Measurements from ENCODE around the gene USH2A.

USH2A gene

DNA sequence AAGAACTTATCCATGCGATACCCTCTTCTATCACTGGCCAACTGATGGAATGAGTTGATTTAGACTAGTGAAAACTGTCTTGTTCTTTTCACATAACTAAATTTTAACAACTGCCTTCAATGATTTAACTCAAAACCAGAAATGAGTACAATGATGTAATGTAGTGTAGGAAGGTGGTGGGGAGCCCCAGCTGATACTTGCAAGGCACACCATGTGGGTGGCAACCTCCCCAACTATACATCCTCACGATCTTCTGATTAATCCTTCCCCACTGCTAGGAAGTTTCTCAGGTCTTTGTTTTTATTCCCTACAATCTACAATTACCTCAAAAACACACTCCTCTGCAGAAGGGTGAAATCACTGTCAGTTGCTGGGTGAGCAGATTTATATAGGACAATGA lies 755.5 kb downstream of the USH2A start:
- DNase-seq (ENCODE audit: low spot score): no peak
- Histone ChIP-seq H3K27ac (no peak overlapping the region), H3K4me3 (no peak overlapping the region)
- TF ChIP-seq, protein P1, sequence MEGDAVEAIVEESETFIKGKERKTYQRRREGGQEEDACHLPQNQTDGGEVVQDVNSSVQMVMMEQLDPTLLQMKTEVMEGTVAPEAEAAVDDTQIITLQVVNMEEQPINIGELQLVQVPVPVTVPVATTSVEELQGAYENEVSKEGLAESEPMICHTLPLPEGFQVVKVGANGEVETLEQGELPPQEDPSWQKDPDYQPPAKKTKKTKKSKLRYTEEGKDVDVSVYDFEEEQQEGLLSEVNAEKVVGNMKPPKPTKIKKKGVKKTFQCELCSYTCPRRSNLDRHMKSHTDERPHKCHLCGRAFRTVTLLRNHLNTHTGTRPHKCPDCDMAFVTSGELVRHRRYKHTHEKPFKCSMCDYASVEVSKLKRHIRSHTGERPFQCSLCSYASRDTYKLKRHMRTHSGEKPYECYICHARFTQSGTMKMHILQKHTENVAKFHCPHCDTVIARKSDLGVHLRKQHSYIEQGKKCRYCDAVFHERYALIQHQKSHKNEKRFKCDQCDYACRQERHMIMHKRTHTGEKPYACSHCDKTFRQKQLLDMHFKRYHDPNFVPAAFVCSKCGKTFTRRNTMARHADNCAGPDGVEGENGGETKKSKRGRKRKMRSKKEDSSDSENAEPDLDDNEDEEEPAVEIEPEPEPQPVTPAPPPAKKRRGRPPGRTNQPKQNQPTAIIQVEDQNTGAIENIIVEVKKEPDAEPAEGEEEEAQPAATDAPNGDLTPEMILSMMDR (IDR thresholded peaks at IDR 0.05): no peak

DNA sequence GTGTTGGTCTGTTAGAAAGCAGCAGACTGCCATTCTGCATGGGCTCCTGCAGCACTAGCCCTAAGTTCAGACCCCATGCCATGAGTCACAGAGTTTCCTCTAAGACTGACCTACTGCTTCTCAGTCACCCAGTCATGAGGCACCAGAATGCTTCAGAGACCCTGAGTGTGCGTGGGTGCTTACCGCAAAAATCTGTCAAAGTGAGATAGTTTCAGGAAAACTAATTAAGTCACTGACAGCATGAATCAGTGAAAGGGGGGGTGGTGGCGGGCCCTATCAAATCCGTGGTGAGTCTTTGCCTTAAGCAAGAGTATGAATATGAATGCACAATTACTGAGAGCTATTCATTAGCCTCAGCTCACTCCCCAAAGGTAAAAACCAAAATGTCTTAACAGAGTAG lies 758.0 kb downstream of the USH2A start:
- TF ChIP-seq, protein P1 (IDR thresholded peaks at IDR 0.05): no peak
- Histone ChIP-seq H3K27ac (no peak overlapping the region), H3K4me3 (no peak overlapping the region)
- no peak for DNase-seq (ENCODE audit: low spot score)

DNA sequence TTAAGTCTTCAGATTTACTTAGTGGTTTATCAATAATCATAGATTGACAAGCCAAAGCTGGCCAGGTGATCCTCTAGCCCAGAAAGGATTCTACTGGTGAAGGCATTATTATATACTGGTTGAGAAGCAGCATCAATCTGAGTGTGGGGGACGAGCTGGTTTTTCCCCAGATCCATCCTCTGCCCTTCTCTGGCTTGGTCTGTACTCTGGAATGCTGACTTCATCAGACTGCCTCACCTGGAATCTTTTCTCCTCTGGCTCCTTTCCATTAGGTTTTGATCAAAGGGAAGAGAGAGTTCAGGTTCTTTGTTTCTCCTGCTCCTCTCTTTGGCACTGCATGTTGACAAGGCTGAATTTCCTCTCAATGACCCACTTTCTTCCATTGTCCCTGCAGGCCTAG lies 762.2 kb downstream of the USH2A start:
- no peak for DNase-seq (ENCODE audit: low spot score)
- H3K27ac ChIP-seq: no peak overlapping the region
- TF ChIP-seq, protein P1 (IDR thresholded peaks at IDR 0.05): no peak
- H3K4me3 ChIP-seq: no peak overlapping the region

DNA sequence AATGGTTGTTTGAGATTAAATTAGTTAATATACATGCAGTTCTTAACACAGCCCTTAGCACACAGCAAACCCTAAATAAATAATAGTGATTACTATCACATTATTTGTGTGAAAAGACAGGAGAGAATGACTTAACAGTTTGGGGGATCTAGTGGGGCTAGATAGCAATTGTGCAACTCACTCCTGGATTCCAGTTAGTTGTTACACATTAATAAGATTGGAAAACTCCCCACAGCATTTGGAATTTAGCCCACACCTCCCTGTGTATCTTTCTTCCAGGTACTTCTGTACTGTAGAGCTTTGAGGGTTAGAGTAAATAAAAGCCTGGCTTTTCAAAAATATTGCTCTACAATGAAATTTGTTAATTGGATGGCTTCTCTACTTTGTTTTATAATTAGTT lies 763.0 kb downstream of the USH2A start:
- no peak overlapping the region for H3K27ac ChIP-seq
- no peak overlapping the region for H3K4me3 ChIP-seq
- no peak for DNase-seq (ENCODE audit: low spot score)
- TF ChIP-seq, protein P1 (IDR thresholded peaks at IDR 0.05): no peak

DNA sequence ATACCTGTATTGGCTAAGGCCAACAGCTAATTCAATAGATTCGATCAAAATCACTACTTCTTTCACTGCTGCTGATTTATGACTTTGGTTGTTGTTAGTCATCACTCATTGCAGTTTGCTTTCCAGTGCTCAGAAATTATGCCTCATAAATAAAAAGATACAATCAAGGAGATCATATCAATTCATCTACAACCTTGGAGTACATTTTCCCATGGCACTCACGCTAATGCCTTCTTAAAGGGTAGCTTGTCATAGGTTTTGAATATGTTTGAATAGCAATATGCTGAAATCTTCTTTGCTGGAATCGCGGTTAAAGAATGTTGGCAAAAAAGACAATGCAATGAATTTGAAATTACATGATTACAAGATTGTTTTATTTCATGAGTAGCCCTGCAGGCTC lies 766.2 kb downstream of the USH2A start:
- Histone ChIP-seq H3K27ac (no peak overlapping the region), H3K4me3 (no peak overlapping the region)
- TF ChIP-seq, protein P1 (IDR thresholded peaks at IDR 0.05): no peak
- no peak for DNase-seq (ENCODE audit: low spot score)

DNA sequence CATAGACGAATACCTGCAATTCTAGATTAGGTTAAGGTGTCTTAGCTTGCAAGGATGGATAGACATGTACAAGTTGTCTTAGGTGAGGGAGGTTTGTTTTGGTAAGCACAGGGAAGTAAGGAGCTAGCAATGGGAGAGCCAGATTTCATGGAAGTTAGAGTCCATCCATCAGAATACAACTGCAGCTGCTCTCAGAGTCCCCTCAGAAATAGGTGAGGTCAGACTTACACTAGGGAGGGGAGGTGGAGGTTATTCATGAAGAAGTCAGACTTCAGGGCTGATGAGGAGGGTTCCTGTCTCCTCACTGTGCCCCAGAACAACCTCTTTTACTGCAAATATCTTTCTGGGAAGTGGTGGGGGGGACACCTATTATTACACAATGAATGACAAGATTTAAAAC lies 770.9 kb downstream of the USH2A start:
- TF ChIP-seq, protein P1 (IDR thresholded peaks at IDR 0.05): no peak
- no peak for DNase-seq (ENCODE audit: low spot score)
- H3K4me3 ChIP-seq: no peak overlapping the region
- no peak overlapping the region for H3K27ac ChIP-seq

DNA sequence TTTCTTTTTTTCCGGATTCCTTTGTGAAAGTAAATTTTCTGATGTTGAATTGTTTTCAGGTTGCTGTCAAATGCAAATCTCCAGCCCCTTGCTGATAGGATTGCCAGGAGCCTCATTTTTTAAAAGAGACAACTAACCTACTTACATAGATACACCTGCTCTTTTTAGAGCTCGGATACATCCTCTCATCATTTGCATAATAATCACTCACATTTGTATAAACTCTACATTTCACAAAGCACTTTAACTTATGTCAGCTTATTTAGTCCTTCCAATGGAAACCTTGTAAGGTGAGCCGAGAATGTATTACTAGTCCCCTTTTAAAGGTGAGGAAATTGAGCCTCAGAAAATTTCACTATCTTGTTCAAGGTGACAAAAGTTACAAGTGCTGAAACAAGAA lies 771.4 kb downstream of the USH2A start:
- Histone ChIP-seq H3K27ac (no peak overlapping the region), H3K4me3 (no peak overlapping the region)
- TF ChIP-seq, protein P1 (IDR thresholded peaks at IDR 0.05): no peak
- no peak for DNase-seq (ENCODE audit: low spot score)

All from coronary artery (tissue), 2 donors.